Activated CD8-positive, alpha-beta memory T cell treated with anti-CD3 and anti-CD28 coated beads for 24 hours (primary cell): ENCODE measurements around the gene CUL9.

Experiments used
- DNase-seq: peaks from one replicate; pipeline ENCODE4 v3.0.0-alpha.2; 2020

The CUL9 gene

GRCh38 chr6:43202451-43202850 lies 20.5 kb downstream of the CUL9 start:
- DNase-seq, result no peak

- no peak for DNase-seq
These were observed 21.2 kb downstream of the CUL9 start for GRCh38 chr6:43203029-43203717.

- DNase-seq, result no peak
These were observed 21.7 kb downstream of the CUL9 start for GRCh38 chr6:43203718-43204095.

- DNase-seq, result no peak
These were observed 22.5 kb downstream of the CUL9 start for GRCh38 chr6:43204271-43205105.

GRCh38 chr6:43205849-43206248 lies 23.9 kb downstream of the CUL9 start:
- no peak for DNase-seq

- DNase-seq, result no peak
These were observed 25.3 kb downstream of the CUL9 start for GRCh38 chr6:43207286-43207685.

- no peak for DNase-seq
These were observed 30.0 kb downstream of the CUL9 start for GRCh38 chr6:43211955-43212354.

GRCh38 chr6:43213431-43213830 lies 31.4 kb downstream of the CUL9 start:
- no peak for DNase-seq

DNA sequence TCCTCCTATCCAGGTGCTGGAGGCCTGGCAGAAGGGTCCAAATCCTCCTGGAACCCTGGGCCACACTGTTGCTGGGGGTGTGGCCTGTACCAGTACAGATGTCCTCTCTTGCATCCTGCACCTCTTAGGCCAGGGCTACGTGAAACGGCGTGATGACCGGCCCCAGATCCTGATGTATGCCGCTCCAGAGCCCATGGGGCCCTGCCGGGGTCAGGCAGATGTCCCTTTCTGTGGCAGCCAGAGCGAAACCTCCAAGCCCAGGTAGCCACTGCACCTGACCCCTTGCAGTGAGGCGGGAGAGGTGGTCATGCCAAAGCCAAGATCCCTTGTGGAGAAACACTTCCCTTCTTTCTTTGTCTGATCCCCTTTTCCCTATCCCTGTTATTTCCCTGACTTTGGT lies 33.1 kb downstream of the CUL9 start:
- no peak for DNase-seq

DNA sequence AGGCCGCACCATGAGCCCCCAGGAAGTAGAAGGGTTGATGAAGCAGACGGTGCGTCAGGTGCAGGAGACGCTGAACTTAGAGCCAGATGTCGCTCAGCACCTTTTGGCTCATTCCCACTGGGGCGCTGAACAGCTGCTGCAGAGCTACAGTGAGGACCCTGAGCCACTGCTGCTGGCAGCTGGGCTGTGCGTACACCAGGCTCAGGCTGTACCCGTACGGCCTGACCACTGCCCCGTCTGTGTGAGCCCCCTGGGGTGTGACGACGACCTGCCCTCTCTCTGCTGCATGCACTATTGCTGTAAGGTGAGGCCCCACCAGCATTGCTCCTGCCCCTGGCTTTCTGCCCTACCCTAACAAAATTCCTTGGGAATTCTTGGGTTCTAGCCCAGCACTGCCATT lies 34.2 kb downstream of the CUL9 start:
- no peak for DNase-seq

- DNase-seq, result no peak
These were observed 35.4 kb downstream of the CUL9 start for GRCh38 chr6:43217351-43217750.

GRCh38 chr6:43219119-43219518 lies 37.1 kb downstream of the CUL9 start:
- no peak for DNase-seq

- DNase-seq, result no peak
These were observed 37.8 kb downstream of the CUL9 start for GRCh38 chr6:43219814-43220213.

DNA sequence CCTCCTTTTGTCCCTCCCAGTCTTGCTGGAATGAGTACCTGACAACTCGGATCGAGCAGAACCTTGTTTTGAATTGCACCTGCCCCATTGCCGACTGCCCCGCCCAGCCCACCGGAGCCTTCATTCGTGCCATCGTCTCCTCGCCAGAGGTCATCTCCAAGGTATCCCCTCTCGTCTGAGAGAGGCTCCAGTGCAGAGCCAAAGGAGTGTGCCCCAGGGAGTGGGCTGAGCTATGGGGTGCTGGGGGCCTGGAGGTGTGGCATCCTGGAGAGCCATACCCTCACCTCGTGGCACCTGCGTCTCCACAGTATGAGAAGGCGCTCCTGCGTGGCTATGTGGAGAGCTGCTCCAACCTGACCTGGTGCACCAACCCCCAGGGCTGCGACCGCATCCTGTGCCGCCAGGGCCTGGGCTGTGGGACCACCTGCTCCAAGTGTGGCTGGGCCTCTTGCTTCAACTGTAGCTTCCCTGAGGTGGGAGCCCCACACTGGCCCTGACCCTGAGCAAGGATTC lies 38.5 kb downstream of the CUL9 start:
- DNase-seq, result no peak

- DNase-seq, result no peak
These were observed 39.3 kb downstream of the CUL9 start for GRCh38 chr6:43221046-43221972.

DNA sequence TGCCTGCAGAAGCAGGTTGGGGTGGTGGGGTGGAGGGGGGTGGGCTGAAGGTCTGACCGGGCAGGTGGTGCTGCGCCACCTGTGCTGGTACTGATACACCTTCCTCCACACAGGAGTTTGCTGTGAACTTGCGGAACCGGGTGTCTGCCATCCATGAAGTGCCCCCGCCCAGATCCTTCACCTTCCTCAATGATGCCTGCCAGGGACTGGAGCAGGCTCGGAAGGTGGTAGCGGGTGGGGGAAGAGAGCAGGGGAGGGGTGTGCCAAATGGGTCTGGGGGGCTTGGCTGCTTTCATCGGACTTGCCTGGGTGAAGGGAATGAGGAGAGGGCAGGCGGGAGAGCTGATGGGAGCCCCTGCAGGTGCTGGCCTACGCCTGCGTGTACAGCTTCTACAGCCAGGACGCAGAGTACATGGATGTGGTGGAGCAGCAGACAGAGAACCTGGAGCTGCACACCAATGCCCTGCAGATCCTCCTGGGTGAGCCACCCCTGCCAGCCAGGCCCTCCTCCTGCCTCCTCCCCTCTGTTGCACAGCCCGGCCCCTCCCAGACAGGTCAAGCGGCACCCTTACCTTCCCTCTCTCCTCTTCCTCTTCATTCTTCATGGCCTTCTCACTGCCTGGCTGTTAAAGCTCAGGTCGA lies 40.5 kb downstream of the CUL9 start:
- DNase-seq, result no peak

- DNase-seq, result no peak
These were observed 41.2 kb downstream of the CUL9 start for GRCh38 chr6:43223175-43223574.

DNA sequence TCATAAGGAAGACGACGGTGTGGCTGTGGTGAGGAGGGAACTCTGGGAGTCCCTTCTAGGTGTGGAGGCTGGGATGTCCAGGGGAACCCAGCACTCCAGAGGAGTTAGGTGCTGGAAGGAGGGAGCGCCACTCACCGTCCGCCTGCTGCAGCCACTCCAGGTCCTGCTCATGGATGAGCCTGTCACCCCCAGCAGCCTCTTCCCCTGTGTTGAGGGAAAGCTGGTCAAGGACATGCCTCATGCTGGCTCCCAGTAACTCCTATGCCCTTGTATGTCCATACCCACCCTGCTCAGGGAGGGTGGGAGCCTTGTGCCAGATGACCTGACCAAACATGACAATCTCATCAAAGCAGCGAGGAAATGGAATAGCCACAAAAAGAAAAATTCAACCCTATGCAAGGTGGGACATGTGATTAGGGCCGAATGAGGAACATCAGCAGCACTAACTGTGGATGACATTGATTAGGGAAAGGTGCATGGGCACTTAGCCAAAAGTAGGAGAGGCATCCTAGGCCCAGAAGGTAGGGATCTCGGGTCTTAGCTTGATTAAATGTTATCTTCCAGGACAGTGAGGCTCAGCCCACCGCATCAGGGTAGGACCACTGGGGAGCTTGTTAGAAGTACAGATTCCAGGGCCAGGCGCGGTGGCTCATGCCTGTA lies 44.3 kb downstream of the CUL9 start:
- no peak for DNase-seq

- peak; percentile 95 for DNase-seq
These were observed 47.2 kb downstream of the CUL9 start, which contains the start of gene DNPH1 for GRCh38 chr6:43228951-43229802. DNPH1 (minus strand) TSS chr6:43229481; CDS start chr6:43229456, 25 bp downstream.

- no peak for DNase-seq
These were observed 48.0 kb downstream of the CUL9 start for GRCh38 chr6:43229803-43230620.
